Keratinocyte (primary cell): ENCODE measurements around the gene CDC26.

Experiments
- EZH2 ChIP-seq: IDR thresholded peaks from one replicate; pipeline ENCODE4 v1.6.1; 2012; ENCODE audit warnings: inconsistent platforms, mild to moderate bottlenecking, low read length, moderate library complexity
- TF ChIP-seq, protein P1 (sequence below), 3 experiments: IDR thresholded peaks in 1 of 3; conservative IDR thresholded peaks in 1 of 3; optimal IDR thresholded peaks in 1 of 3; 2 replicates in 2 of 3; 3 replicates in 1 of 3; pipeline versions ENCODE3 to v1.5.1; 2011; ENCODE audit warnings: low read length in 3 of 3, mild to moderate bottlenecking in 3 of 3, moderate library complexity in 2 of 3, control low read depth in 1 of 3, inconsistent platforms in 1 of 3; ENCODE audit not compliant: insufficient read depth in 2 of 3; ENCODE audit errors: extremely low read depth in 1 of 3

DNA sequence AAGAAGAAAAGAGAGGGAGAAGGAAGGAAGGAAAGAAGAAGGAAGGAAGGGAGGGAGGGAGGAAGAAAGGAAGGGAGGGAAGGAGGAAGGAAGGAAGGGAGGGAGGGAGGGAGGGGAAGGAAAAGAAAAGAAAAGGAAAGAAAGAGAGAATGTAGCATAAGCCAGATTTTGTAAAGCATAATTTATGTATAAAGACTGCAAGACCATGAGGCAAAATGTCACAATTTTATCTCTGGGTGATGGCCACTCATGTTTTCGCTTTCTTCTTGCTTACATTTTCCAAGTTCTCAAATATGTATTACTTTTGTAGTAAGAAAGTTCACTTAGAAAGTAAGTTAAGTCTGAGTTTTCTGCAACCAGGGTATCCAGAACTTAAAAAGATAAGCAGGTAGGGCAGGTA is 31.2 kb upstream of the CDC26 start:
- TF ChIP-seq, protein P1, sequence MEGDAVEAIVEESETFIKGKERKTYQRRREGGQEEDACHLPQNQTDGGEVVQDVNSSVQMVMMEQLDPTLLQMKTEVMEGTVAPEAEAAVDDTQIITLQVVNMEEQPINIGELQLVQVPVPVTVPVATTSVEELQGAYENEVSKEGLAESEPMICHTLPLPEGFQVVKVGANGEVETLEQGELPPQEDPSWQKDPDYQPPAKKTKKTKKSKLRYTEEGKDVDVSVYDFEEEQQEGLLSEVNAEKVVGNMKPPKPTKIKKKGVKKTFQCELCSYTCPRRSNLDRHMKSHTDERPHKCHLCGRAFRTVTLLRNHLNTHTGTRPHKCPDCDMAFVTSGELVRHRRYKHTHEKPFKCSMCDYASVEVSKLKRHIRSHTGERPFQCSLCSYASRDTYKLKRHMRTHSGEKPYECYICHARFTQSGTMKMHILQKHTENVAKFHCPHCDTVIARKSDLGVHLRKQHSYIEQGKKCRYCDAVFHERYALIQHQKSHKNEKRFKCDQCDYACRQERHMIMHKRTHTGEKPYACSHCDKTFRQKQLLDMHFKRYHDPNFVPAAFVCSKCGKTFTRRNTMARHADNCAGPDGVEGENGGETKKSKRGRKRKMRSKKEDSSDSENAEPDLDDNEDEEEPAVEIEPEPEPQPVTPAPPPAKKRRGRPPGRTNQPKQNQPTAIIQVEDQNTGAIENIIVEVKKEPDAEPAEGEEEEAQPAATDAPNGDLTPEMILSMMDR (optimal IDR thresholded peaks at IDR 0.05 in 1 of 3, IDR thresholded peaks at IDR 0.05 in 1 of 3, conservative IDR thresholded peaks at IDR 0.05 in 1 of 3; ENCODE audit: extremely low read depth in 1 of 3, insufficient read depth in 2 of 3, low read length in 3 of 3) = no peak
- TF ChIP-seq EZH2 = no peak
